ENCODE results near the gene CD96.

DNA sequence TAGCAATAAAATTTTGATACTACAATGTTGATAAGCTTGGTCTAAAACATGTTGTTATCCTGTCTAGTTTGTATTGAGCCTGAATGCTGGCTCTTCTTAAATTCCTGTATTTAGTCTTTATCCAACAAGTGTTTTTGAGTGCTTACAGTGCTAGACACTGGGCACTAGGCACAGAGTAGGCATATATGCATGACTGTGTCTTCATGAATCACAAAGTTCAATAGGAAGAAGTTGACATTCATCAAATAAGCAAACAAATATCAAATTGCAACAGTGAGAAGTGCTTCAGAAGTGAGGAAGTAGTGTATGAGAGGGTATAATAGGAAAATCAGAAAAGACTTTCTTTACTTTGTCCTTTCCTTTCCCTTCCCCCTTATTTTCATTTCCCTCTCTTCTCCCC is 6.8 kb downstream of the CD96 start:
- TF ChIP-seq, protein P1, sequence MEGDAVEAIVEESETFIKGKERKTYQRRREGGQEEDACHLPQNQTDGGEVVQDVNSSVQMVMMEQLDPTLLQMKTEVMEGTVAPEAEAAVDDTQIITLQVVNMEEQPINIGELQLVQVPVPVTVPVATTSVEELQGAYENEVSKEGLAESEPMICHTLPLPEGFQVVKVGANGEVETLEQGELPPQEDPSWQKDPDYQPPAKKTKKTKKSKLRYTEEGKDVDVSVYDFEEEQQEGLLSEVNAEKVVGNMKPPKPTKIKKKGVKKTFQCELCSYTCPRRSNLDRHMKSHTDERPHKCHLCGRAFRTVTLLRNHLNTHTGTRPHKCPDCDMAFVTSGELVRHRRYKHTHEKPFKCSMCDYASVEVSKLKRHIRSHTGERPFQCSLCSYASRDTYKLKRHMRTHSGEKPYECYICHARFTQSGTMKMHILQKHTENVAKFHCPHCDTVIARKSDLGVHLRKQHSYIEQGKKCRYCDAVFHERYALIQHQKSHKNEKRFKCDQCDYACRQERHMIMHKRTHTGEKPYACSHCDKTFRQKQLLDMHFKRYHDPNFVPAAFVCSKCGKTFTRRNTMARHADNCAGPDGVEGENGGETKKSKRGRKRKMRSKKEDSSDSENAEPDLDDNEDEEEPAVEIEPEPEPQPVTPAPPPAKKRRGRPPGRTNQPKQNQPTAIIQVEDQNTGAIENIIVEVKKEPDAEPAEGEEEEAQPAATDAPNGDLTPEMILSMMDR (IDR thresholded peaks at IDR 0.05; ENCODE audit: poor library complexity): no peak
- TF ChIP-seq EZH2phosphoT487 (IDR thresholded peaks at IDR 0.05; ENCODE audit: low read depth, severe bottlenecking, unreplicated experiment): no peak

Measured in hepatocyte (in vitro differentiated cells).